OCI-LY7 (cell line): Measurements from ENCODE around the gene C6orf89. TPM values are rescaled to one million over a fixed set of nuclear protein-coding genes. Genes with fewer than 3 reads are reported as not detected.

ENCODE experiments used
- BruUV-seq: library from RNA; stranded (reverse); fragments of 400-500 nt; replicated peaks from 2 replicates; lab custom pipeline; 2021; lab: Mats Ljungman, UMichigan
- CTCF ChIA-PET: fragments of 300-600 bp; sonication (Branson Sonifier 250); formaldehyde crosslinking; loops from one replicate; lab custom pipeline; 2022; ENCODE audit warnings: antibody characterized with exemption; ENCODE audit not compliant: unreplicated experiment; lab: Charles Lee
- POLR2A ChIA-PET: fragments of 300-600 bp; sonication (Branson Sonifier 250); formaldehyde crosslinking; loops from one replicate; lab custom pipeline; 2022; ENCODE audit warnings: antibody characterized with exemption; lab: Charles Lee
- DNase-seq: peaks from one replicate; pipeline ENCODE4 v3.0.0-alpha.2; 2015; ENCODE audit warnings: low spot score
- H2AFZ ChIP-seq: fragments of 200-600 bp; sonication (generic), shearing (Covaris generic); 2 replicates; pipeline ENCODE4 v1.6.1; 2014; ENCODE audit warnings: mild to moderate bottlenecking, antibody characterized with exemption, low read length, moderate library complexity
- H3K27ac ChIP-seq: fragments of 200-600 bp; sonication (generic); 2 replicates; pipeline ENCODE4 v1.5.1; 2014; ENCODE audit warnings: mixed run types, low read depth, mild to moderate bottlenecking, moderate library complexity, low read length, inconsistent platforms; ENCODE audit not compliant: poor library complexity, severe bottlenecking
- H3K36me3 ChIP-seq: fragments of 200-600 bp; sonication (generic); 2 replicates; pipeline ENCODE4 v1.6.1; 2014; ENCODE audit warnings: mild to moderate bottlenecking, antibody characterized with exemption, low read length, moderate library complexity, mixed read lengths; ENCODE audit not compliant: insufficient read depth
- H3K4me1 ChIP-seq: fragments of 200-600 bp; sonication (generic); 2 replicates; pipeline ENCODE4 v1.5.1; 2014; ENCODE audit warnings: mild to moderate bottlenecking, low read length; ENCODE audit not compliant: insufficient read depth, poor library complexity, severe bottlenecking
- H3K4me2 ChIP-seq: fragments of 200-600 bp; sonication (generic); 2 replicates; pipeline ENCODE4 v1.6.1; 2014; ENCODE audit warnings: mild to moderate bottlenecking, low read length
- H3K4me3 ChIP-seq: fragments of 200-600 bp; sonication (generic); 2 replicates; pipeline ENCODE4 v1.5.1; 2014; ENCODE audit warnings: mild to moderate bottlenecking, low read depth, low read length; ENCODE audit not compliant: poor library complexity, severe bottlenecking
- H3K79me2 ChIP-seq: fragments of 200-600 bp; sonication (generic); 2 replicates; pipeline ENCODE4 v1.6.1; 2016; ENCODE audit warnings: low read depth, mild to moderate bottlenecking, low read length, moderate library complexity, mixed read lengths; ENCODE audit not compliant: insufficient read depth
- H3K9me2 ChIP-seq: fragments of 200-600 bp; sonication (generic); 2 replicates; pipeline ENCODE4 v1.6.1; 2016; ENCODE audit warnings: mild to moderate bottlenecking, low read length, mixed read lengths; ENCODE audit not compliant: insufficient read depth
- H3K9me3 ChIP-seq: fragments of 200-600 bp; sonication (generic); 2 replicates; pipeline ENCODE4 v1.6.1; 2014; ENCODE audit warnings: mild to moderate bottlenecking, mixed run types, low read length, mixed read lengths
- H4K20me1 ChIP-seq: fragments of 200-600 bp; sonication (generic); 2 replicates; pipeline ENCODE4 v1.6.1; 2014; ENCODE audit warnings: mild to moderate bottlenecking, antibody characterized with exemption, low read length, moderate library complexity, mixed read lengths; ENCODE audit not compliant: insufficient read depth
- CTCF ChIP-seq: fragments of 200-600 bp; sonication (generic); conservative IDR thresholded peaks from 2 replicates; pipeline ENCODE4 v1.5.1; 2014; ENCODE audit warnings: mild to moderate bottlenecking, antibody characterized with exemption, low read length, moderate library complexity, mixed read lengths
- EZH2phosphoT487 ChIP-seq: fragments of 200-600 bp; sonication (generic); IDR thresholded peaks from 2 replicates; pipeline ENCODE4 v1.6.1; 2018; ENCODE audit warnings: low read depth, borderline replicate concordance, mild to moderate bottlenecking, mixed run types, antibody characterized with exemption, low read length, moderate library complexity, mixed read lengths
- intact Hi-C: fragments of 100-400 bp; cut with micrococcal nuclease; formaldehyde crosslinking; loops from one replicate; pipeline ENCODE4 v1.10.0; 2022; ENCODE audit not compliant: unreplicated experiment
- total RNA-seq, 2 experiments: library from RNA; depleted of rRNA in 1 of 2; stranded (reverse); fragments of >200 nt in 1 of 2; shearing (Covaris generic) in 1 of 2; gene quantifications; 2 replicates each; pipeline ENCODE4 v1.2.3, GENCODE V29; 2014 to 2022

C6orf89 gene
- total RNA-seq, 2 experiments from 2014 or later = 20.1 to 25.7 TPM

GRCh38 chr6:36963451-36964290 is 77.9 kb downstream of the C6orf89 start:
- H2AFZ ChIP-seq = peak overlapping the region; percentile 86
- no peaks in the 10 kb centered on the region for H3K9me2 ChIP-seq
- intact Hi-C loops = no loop called here
- no peaks in the 10 kb centered on the region for H3K79me2 ChIP-seq
- BruUV-seq = no TSS peak
- no peaks in the 10 kb centered on the region for H3K9me3 ChIP-seq
- ChIA-PET CTCF (interaction anchor here (0.6 to 2.2 kb wide), 3 partner anchors 14 to 181 kb away, joined by 3 to 11 read pairs (median 9); no protein-coding TSS in a partner anchor), POLR2A (interaction anchor here (0.6 to 1.1 kb wide), 3 partner anchors 10 to 22 kb away, joined by 3 to 5 read pairs (median 4); partner anchors contain the start of gene MTCH1)
- peak overlapping the region; percentile 66 for H3K4me2 ChIP-seq
- H4K20me1 ChIP-seq = no peaks in the 10 kb centered on the region
- TF ChIP-seq EZH2phosphoT487 (no peak), CTCF (0 out of 2 replicates have a peak, but pooled peaks have one; percentile 1)
- H3K4me3 ChIP-seq = peak overlapping the region; percentile 40
- H3K27ac ChIP-seq = no peak overlapping the region
- H3K4me1 ChIP-seq = peaks cover 26% of the 10 kb centered on the region
- H3K36me3 ChIP-seq = peaks cover 26% of the 10 kb centered on the region; the same call in 1 of the 2 replicates
- DNase-seq = peak; percentile 78

- Histone ChIP-seq H3K79me2 (no peaks in the 10 kb centered on the region), H3K4me3 (no peak overlapping the region), H4K20me1 (no peaks in the 10 kb centered on the region), H3K4me2 (no peak overlapping the region), H3K27ac (no peak overlapping the region), H3K36me3 (peaks cover 33% of the 10 kb centered on the region), H3K9me2 (no peaks in the 10 kb centered on the region), H3K4me1 (peaks cover 26% of the 10 kb centered on the region), H2AFZ (no peak overlapping the region), H3K9me3 (no peaks in the 10 kb centered on the region)
- BruUV-seq = no TSS peak
- DNase-seq = no peak
- TF ChIP-seq CTCF (no peak), EZH2phosphoT487 (no peak)
- intact Hi-C loops = no loop called here
- CTCF ChIA-PET = interaction anchor here (2.2 kb wide), 1 partner anchor 54 kb away, joined by 11 read pairs; no protein-coding TSS in a partner anchor
- POLR2A ChIA-PET = no interaction called here
Measured at GRCh38 chr6:36964349-36964748, 78.6 kb downstream of the C6orf89 start.
